GM12875 (cell line): Measurements from ENCODE around the gene CD180.

Source experiments
- H3K4me3 ChIP-seq: one replicate; pipeline ENCODE4 v1.5.1; 2011; ENCODE audit warnings: low read depth, low read length, control low read depth
- CTCF ChIP-seq: IDR thresholded peaks from 2 replicates; pipeline ENCODE4 v1.5.1; 2011; ENCODE audit warnings: low read depth, mild to moderate bottlenecking, control low read depth, inconsistent platforms, low read length, moderate library complexity, borderline replicate concordance; ENCODE audit not compliant: insufficient read depth

Gene CD180

GRCh38 chr5:67141644-67142043 is 55.0 kb downstream of the CD180 start:
- no peak for TF ChIP-seq CTCF
- no peak overlapping the region for H3K4me3 ChIP-seq

GRCh38 chr5:67140413-67140812 is 56.2 kb downstream of the CD180 start:
- H3K4me3 ChIP-seq, result no peak overlapping the region
- no peak for TF ChIP-seq CTCF

GRCh38 chr5:67139030-67139429 is 57.6 kb downstream of the CD180 start:
- H3K4me3 ChIP-seq, result no peak overlapping the region
- TF ChIP-seq CTCF, result no peak

- TF ChIP-seq CTCF, result no peak
- H3K4me3 ChIP-seq, result no peak overlapping the region
Observed at GRCh38 chr5:67135381-67135984, 61.1 kb downstream of the CD180 start.

GRCh38 chr5:67133776-67134175 is 62.8 kb downstream of the CD180 start:
- H3K4me3 ChIP-seq, result no peak overlapping the region
- TF ChIP-seq CTCF, result no peak

GRCh38 chr5:67133217-67133616 is 63.4 kb downstream of the CD180 start:
- no peak overlapping the region for H3K4me3 ChIP-seq
- TF ChIP-seq CTCF, result no peak

GRCh38 chr5:67129768-67130167 is 66.8 kb downstream of the CD180 start:
- TF ChIP-seq CTCF, result no peak
- no peak overlapping the region for H3K4me3 ChIP-seq
